Glutamatergic neuron (in vitro differentiated cells): ENCODE data around the gene SNX21. TPM values are rescaled to one million over a fixed set of nuclear protein-coding genes. Genes with fewer than 3 reads are reported as not detected.
A peak's percentile ranks its signal among the peaks of the same experiment; 100 is the strongest.

Source experiments
- DNase-seq: peaks from one replicate; pipeline ENCODE4 v3.0.0; 2022
- H3K27ac Mint-ChIP-seq: one replicate; pipeline ENCODE4 v1.8.0; 2020; ENCODE audit warnings: mild to moderate bottlenecking, mixed read lengths, inconsistent platforms; ENCODE audit not compliant: unreplicated experiment
- H3K27me3 Mint-ChIP-seq: one replicate; pipeline ENCODE4 v1.8.0; 2020; ENCODE audit warnings: mild to moderate bottlenecking, moderate library complexity, mixed read lengths, inconsistent platforms; ENCODE audit not compliant: unreplicated experiment
- H3K36me3 Mint-ChIP-seq: one replicate; pipeline ENCODE4 v1.8.0; 2020; ENCODE audit warnings: mild to moderate bottlenecking, mixed read lengths, inconsistent platforms; ENCODE audit not compliant: unreplicated experiment
- H3K4me1 Mint-ChIP-seq: one replicate; pipeline ENCODE4 v1.8.0; 2020; ENCODE audit warnings: mild to moderate bottlenecking, low read depth, mixed read lengths, inconsistent platforms; ENCODE audit not compliant: unreplicated experiment
- H3K4me3 Mint-ChIP-seq: one replicate; pipeline ENCODE4 v1.8.0; 2020; ENCODE audit warnings: mild to moderate bottlenecking, mixed read lengths, inconsistent platforms; ENCODE audit not compliant: unreplicated experiment
- H3K9me3 Mint-ChIP-seq: one replicate; pipeline ENCODE4 v1.8.0; 2020; ENCODE audit warnings: mild to moderate bottlenecking, moderate library complexity, mixed read lengths, inconsistent platforms; ENCODE audit not compliant: unreplicated experiment
- total RNA-seq: library from RNA; stranded (reverse); fragmentation: NEBNext Ultra II Directional; extraction: Animal tissue kit (Norgen Biotek cat#: 25700); gene quantifications from one replicate; pipeline ENCODE4 v1.2.1, GENCODE V29; 2021; ENCODE audit not compliant: unreplicated experiment
- TF ChIP-seq, protein P1 (sequence below): fragments of 200-600 bp; sonication (generic); IDR thresholded peaks from one replicate; pipeline ENCODE4 v1.5.0; 2021; ENCODE audit not compliant: partially characterized antibody, unreplicated experiment

SNX21 gene
- total RNA-seq, 1 donor from 2014 or later = 10.2 TPM

DNA sequence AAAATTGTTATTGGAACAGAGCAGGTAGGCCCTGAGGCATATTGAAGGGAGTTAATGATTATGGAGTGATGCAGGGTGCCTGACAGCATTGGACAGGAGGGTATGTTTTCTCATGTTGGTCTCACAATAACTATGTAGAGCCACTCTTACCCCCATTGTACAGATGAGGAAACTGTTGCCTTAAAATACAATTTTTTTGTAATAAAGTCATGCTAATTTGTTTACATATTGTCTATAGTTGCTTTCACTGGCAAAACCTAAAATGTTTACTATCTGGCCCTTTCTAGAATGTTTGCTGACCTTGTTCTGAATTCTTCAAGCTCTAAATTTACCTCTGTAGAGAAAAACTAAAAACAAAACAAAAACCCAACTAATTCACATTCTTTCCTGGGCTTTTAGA is 17.9 kb downstream of the SNX21 start:
- DNase-seq = no peak
- TF ChIP-seq, protein P1, sequence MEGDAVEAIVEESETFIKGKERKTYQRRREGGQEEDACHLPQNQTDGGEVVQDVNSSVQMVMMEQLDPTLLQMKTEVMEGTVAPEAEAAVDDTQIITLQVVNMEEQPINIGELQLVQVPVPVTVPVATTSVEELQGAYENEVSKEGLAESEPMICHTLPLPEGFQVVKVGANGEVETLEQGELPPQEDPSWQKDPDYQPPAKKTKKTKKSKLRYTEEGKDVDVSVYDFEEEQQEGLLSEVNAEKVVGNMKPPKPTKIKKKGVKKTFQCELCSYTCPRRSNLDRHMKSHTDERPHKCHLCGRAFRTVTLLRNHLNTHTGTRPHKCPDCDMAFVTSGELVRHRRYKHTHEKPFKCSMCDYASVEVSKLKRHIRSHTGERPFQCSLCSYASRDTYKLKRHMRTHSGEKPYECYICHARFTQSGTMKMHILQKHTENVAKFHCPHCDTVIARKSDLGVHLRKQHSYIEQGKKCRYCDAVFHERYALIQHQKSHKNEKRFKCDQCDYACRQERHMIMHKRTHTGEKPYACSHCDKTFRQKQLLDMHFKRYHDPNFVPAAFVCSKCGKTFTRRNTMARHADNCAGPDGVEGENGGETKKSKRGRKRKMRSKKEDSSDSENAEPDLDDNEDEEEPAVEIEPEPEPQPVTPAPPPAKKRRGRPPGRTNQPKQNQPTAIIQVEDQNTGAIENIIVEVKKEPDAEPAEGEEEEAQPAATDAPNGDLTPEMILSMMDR = no peak
- H3K36me3 Mint-ChIP-seq = no peaks in the 10 kb centered on the region
- H3K4me1 Mint-ChIP-seq = peaks cover 2% of the 10 kb centered on the region
- H3K27me3 Mint-ChIP-seq = peaks cover 2% of the 10 kb centered on the region
- H3K27ac Mint-ChIP-seq = no peak overlapping the region
- H3K9me3 Mint-ChIP-seq = peaks cover under 1% of the 10 kb centered on the region
- H3K4me3 Mint-ChIP-seq = no peak overlapping the region

DNA sequence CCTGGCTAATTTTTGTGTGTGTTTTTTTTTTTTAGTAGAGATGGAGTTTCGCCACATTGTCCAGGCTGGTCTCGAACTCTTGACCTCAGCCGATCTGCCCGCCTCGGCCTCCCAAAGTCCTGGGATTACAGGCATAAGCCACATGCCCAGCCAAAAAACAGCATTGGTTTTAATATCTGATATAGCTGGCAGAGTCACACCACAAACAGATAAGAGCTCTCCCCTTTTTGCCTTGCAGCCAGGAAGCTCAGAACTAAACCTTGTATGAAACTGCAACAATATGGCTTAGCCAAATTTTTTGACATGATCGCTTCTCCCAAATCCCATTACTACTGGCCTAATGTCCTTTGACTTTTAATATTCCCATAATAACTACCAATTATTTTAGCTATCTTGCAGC is 18.7 kb downstream of the SNX21 start:
- Mint-ChIP-seq H3K27ac (no peak overlapping the region), H3K36me3 (no peaks in the 10 kb centered on the region), H3K4me3 (no peak overlapping the region), H3K4me1 (peaks cover 2% of the 10 kb centered on the region), H3K27me3 (peaks cover 2% of the 10 kb centered on the region), H3K9me3 (peaks cover 2% of the 10 kb centered on the region)
- no peak for DNase-seq
- TF ChIP-seq, protein P1 = no peak

DNA sequence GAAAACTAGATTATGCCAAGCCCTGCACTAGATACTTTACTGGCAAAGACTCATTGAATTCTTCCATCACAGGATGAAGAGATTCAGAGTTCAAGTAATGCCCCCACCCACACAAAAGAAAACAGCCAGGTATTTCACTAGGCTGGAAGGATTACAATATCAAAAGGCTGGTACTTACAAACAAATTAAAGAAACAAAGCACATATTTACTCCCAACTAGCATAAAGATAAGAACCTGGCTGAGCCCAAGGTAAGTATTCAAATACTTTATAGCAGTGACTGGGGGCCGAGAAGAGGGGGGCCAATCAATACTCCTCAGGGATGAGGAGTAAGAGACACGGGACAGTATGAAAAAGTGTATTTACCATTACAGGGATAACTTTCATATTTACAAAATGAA is 19.9 kb downstream of the SNX21 start:
- TF ChIP-seq, protein P1 = no peak
- peaks cover 4% of the 10 kb centered on the region for H3K9me3 Mint-ChIP-seq
- no peaks in the 10 kb centered on the region for H3K36me3 Mint-ChIP-seq
- H3K4me3 Mint-ChIP-seq = no peak overlapping the region
- H3K27ac Mint-ChIP-seq = no peak overlapping the region
- H3K4me1 Mint-ChIP-seq = peaks cover 5% of the 10 kb centered on the region
- DNase-seq = no peak
- H3K27me3 Mint-ChIP-seq = peaks cover 7% of the 10 kb centered on the region

DNA sequence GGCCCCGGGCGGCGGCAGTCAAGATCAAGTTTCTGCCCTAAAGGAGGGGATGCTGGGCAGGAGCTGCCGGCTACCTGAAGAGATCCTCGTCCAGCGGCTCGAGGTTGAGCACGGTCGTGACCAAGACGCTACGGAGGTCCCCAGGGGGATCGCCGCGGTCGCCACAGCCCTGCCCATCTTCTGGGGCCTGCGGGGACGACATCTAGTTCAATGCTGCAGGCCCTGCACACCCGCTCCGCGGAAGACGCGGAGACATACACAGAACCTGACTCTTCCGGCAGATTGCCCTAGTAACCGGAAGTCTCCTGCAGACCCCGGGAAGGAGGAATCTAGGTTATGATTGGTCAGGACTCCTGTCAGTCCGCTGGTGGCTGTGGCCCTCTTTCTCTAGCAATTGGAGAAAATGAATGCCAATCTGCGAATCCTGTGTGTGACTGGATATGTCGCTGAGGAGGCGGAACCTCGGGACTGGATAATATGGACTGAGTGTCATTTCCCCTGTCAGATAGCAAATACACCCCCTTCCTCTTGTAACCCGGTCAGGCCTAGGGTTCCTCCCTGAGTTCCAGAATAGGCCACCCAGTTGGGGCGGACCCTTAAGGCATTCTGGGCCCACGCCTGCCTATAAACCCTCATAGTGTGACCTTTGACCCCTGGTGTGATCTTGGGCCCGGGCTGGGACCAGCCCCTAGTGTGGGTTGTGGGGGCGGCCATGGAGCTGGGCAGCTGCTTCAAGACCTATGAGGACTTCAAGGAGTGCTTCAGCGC is 23.7 kb downstream of the SNX21 start, which contains the start of the genes ACOT8 and ZSWIM3:
ACOT8 (minus strand) TSS at position 279 of the 768 bp plus-strand sequence; CDS start at position 202, 77 bp downstream.
ZSWIM3 (plus strand) TSS at position 501 of the 768 bp plus-strand sequence; CDS start at position 713, 212 bp downstream.
- peak within 1 kb of the TSS; percentile 95 for H3K4me3 Mint-ChIP-seq
- peaks cover 4% of the 10 kb centered on the region for H3K9me3 Mint-ChIP-seq
- H3K36me3 Mint-ChIP-seq = no peaks in the 10 kb centered on the region
- TF ChIP-seq, protein P1 = no peak
- peaks cover 6% of the 10 kb centered on the region for H3K4me1 Mint-ChIP-seq
- peaks cover 5% of the 10 kb centered on the region for H3K27me3 Mint-ChIP-seq
- DNase-seq = peak; percentile 84
- H3K27ac Mint-ChIP-seq = peak within 1 kb of the TSS; percentile 95

DNA sequence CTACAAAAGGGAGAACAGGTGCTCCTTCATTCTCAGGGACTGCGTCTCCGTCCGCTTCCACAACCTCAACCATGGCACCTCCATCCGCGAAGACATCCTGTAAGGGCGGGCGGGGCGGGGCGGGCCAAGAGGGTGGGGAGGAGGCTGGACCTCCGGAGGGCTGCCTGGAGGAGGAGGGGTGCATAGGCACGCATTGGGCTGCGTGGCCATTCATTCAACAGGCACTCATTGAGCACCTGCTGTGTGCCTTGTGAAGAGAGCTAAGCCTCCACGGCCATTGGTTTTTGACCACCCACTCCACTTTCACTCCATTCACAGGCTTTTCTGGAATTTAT is 24.2 kb downstream of the SNX21 start:
- Mint-ChIP-seq H3K4me1 (peaks cover 6% of the 10 kb centered on the region), H3K9me3 (peaks cover 4% of the 10 kb centered on the region), H3K36me3 (no peaks in the 10 kb centered on the region), H3K27ac (peak overlapping the region; percentile 95), H3K4me3 (peak overlapping the region; percentile 95), H3K27me3 (peaks cover 5% of the 10 kb centered on the region)
- TF ChIP-seq, protein P1 = no peak
- DNase-seq = peak; percentile 49
